GM20000 (cell line): Measurements from ENCODE around the gene S100B.

ENCODE experiments used
- DNase-seq: peaks from one replicate; pipeline ENCODE4 v3.0.0; 2012; ENCODE audit warnings: low spot score
- CTCF ChIP-seq: IDR thresholded peaks from 2 replicates; pipeline ENCODE4 v1.5.1; 2012; ENCODE audit warnings: mild to moderate bottlenecking, control low read depth; ENCODE audit errors: extremely low read depth, missing control alignments

S100B gene

GRCh38 chr21:46626536-46626935, 21.7 kb upstream of the S100B start:
- DNase-seq: no peak
- TF ChIP-seq CTCF: no peak

- no peak for DNase-seq
- no peak for TF ChIP-seq CTCF
Measured at GRCh38 chr21:46625759-46626158, 20.9 kb upstream of the S100B start.

GRCh38 chr21:46624050-46624449, 19.2 kb upstream of the S100B start:
- no peak for DNase-seq
- no peak for TF ChIP-seq CTCF

GRCh38 chr21:46622226-46622625, 17.3 kb upstream of the S100B start:
- no peak for TF ChIP-seq CTCF

GRCh38 chr21:46621457-46622182, 16.7 kb upstream of the S100B start:
- no peak for DNase-seq
- TF ChIP-seq CTCF: no peak

More at GRCh38 chr21:46622226-46622625, 17.3 kb upstream of the S100B start:
- DNase-seq: no peak

GRCh38 chr21:46620846-46621245, 16.0 kb upstream of the S100B start:
- no peak for TF ChIP-seq CTCF
- DNase-seq: no peak

GRCh38 chr21:46619846-46620245, 15.0 kb upstream of the S100B start:
- no peak for DNase-seq
- TF ChIP-seq CTCF: no peak
